Heart left ventricle (tissue), 16 donors: Measurements from ENCODE around the gene DCPS. TPM values are rescaled to one million over a fixed set of nuclear protein-coding genes. Genes with fewer than 3 reads are reported as not detected.
A peak's percentile ranks its signal among the peaks of the same experiment; 100 is the strongest.
"Not testable (repeated sequence)": the region's sequence is repeated elsewhere in the genome, so short reads cannot be mapped to it uniquely, and the experiment has no call there.

Experiments
- ATAC-seq, 4 donors: fragments of 200-7000 bp; cut with Tn5 transposase; one replicate each; pipeline ENCODE4 v1.9.1; 2020 to 2022; ENCODE audit warnings: moderate library complexity in 4 of 4, mild to moderate bottlenecking in 3 of 4, moderate number of reproducible peaks in 1 of 4
- DNase-seq, 5 donors: peaks; one replicate each; pipeline ENCODE4 v3.0.0-alpha.2; 2020
- H3K27ac ChIP-seq, 12 donors: fragments of 200-600 bp; sonication (generic) in 4 of 12; one replicate each; pipeline versions ENCODE4 v1.5.0 to v1.8.0; 2016 to 2022; ENCODE audit warnings: mild to moderate bottlenecking in 2 of 12
- H3K27me3 ChIP-seq, 9 donors: fragments of 200-600 bp; sonication (generic) in 2 of 9; one replicate each; pipeline versions ENCODE4 v1.5.1 to v1.8.0; 2016 to 2022; ENCODE audit warnings: mild to moderate bottlenecking in 3 of 9
- H3K36me3 ChIP-seq, 9 donors: fragments of 200-600 bp; sonication (generic) in 2 of 9; one replicate each; pipeline versions ENCODE4 v1.5.0 to v1.8.0; 2018 to 2022; ENCODE audit warnings: mild to moderate bottlenecking in 2 of 9
- H3K4me1 ChIP-seq, 12 donors: fragments of 200-600 bp; sonication (generic) in 4 of 12; one replicate each; pipeline versions ENCODE4 v1.5.0 to v1.8.0; 2016 to 2022; ENCODE audit warnings: mild to moderate bottlenecking in 3 of 12
- H3K4me3 ChIP-seq, 12 donors: fragments of 200-600 bp; sonication (generic) in 4 of 12; one replicate each; pipeline versions ENCODE4 v1.5.0 to v1.8.0; 2017 to 2022; ENCODE audit warnings: mild to moderate bottlenecking in 9 of 12, moderate library complexity in 4 of 12
- H3K9me3 ChIP-seq, 12 donors: fragments of 200-600 bp; sonication (generic) in 4 of 12; one replicate each; pipeline versions ENCODE4 v1.5.0 to v1.8.0; 2016 to 2022; ENCODE audit warnings: mild to moderate bottlenecking in 1 of 12
- CTCF ChIP-seq, 12 donors: fragments of 200-600 bp; sonication (generic) in 4 of 12; IDR thresholded peaks; one replicate each; pipeline versions ENCODE4 v1.5.0 to v1.8.0; 2018 to 2022; ENCODE audit warnings: antibody characterized with exemption in 12 of 12, mild to moderate bottlenecking in 5 of 12
- POLR2A ChIP-seq, 2 donors: fragments of 450-650 bp; IDR thresholded peaks; one replicate each; pipeline ENCODE4 v1.6.1; 2017; ENCODE audit warnings: antibody characterized with exemption in 2 of 2, mild to moderate bottlenecking in 2 of 2, moderate library complexity in 2 of 2
- WGBS, 4 donors: extraction: QIAGEN DNeasy Blood & Tissue Kit in 2 of 4; methylation state at CpG; one replicate each; pipeline versions ENCODE4 v1.1.5 to v1.1.7; 2013 to 2018; 5-methylcytosine and 5-hydroxymethylcytosine counted together
- intact Hi-C, 10 donors: fragments of 100-400 bp; cut with DNase I; formaldehyde crosslinking; loops; one replicate each; pipeline versions ENCODE4 v1.11.1 to v1.14.2; 2022
- polyA plus RNA-seq, 2 donors: library from polyadenylated mRNA; stranded (reverse); fragments of 200-250 nt; gene quantifications; one replicate each; pipeline ENCODE4 v1.2.3, GENCODE V29; 2013
- total RNA-seq, 9 donors: library from RNA; depleted of rRNA in 2 of 9; stranded (reverse); fragments of >200 nt in 2 of 9; fragmentation: NEBNext Ultra II Directional in 3 of 9; extraction: Animal tissue kit (Norgen Biotek cat#: 25700) in 3 of 9; gene quantifications; one replicate each; pipeline versions ENCODE4 v1.1.0 to v1.2.4, GENCODE V29; 2016 to 2023
- donor health status: ischemic (EF 13 %, LVEDD 7.1; RV severe dilation, severe dysfunction).
- donor health status: healthy with polysubstance abuse.
- donor health status: DM: no; HTN: yes; CAD: no.
- donor health status: DM: no; HTN: no; CAD: no.
- donor health status: ischemic (EF 25% LVEDD 6.9; RV normal size, moderate dysfunction).
- donor health status: ischemic (EF 25% LVEDD 5.7; RV mildly dilated, moderate dysfunction).
- donor health status: healthy.
- donor health status: DM: yes; HTN: yes; CAD: no.
- donor health status: ischemic (EF 35%, LVEDD 5.7; RV mildly dilated, moderate dysfunction).
- donor health status: nonischemic (EF 11% LVEDD 7.7; RV severe dilation, severe dysfunction).
- donor health status: DM: yes; HTN: yes; CAD: no.
- donor health status: PGD.
- donor health status: ischemic (EF 29% LVEDD 5.4; RV normal size, mild dysfunction).
- donor health status: nonischemic (EF 23%, LVEDD 6.1; RV moderate dilation, normal function).

DCPS gene
- total and polyA plus RNA-seq, 11 donors: 7.7 to 18.9 (median 11.1) TPM

GRCh38 chr11:126370016-126370415, 66.2 kb downstream of the DCPS start:
- Histone ChIP-seq H3K4me1 (peaks cover 0 to 73% (median 25%) of the 10 kb centered on the region in 12 donors), H3K27me3 (no peaks in the 10 kb centered on the region), H3K9me3 (no peaks in the 10 kb centered on the region), H3K36me3 (no peaks in the 10 kb centered on the region), H3K4me3 (no peak overlapping the region), H3K27ac (no peak overlapping the region)
- WGBS, 4 donors: 59 to 69% (median 64%) methylated on average over 3 of the region's 3 CpGs
- TF ChIP-seq CTCF (IDR thresholded peaks at IDR 0.05): no peak
- TF ChIP-seq POLR2A (IDR thresholded peaks at IDR 0.05): no peak
- intact Hi-C loops: no loop called here
- DNase-seq (no peak), ATAC-seq (no peak)

- Histone ChIP-seq H3K9me3 (no peaks in the 10 kb centered on the region), H3K27me3 (no peaks in the 10 kb centered on the region), H3K36me3 (no peaks in the 10 kb centered on the region), H3K27ac (peak overlapping the region in 2 of 12 donors; percentile 8 to 12), H3K4me1 (peaks cover 0 to 73% (median 24%) of the 10 kb centered on the region in 12 donors), H3K4me3 (no peak overlapping the region)
- no peak for TF ChIP-seq CTCF (IDR thresholded peaks at IDR 0.05)
- TF ChIP-seq POLR2A (IDR thresholded peaks at IDR 0.05): no peak
- intact Hi-C loops: no loop called here
- WGBS, 4 donors: 61 to 73% (median 66%) methylated on average over 7 of the region's 7 CpGs
- ATAC-seq: no peak
- no peak for DNase-seq
Measured at GRCh38 chr11:126371595-126371994, 67.7 kb downstream of the DCPS start.

- H3K4me3 ChIP-seq: not testable (repeated sequence)
Measured at GRCh38 chr11:126373389-126374066, 69.7 kb downstream of the DCPS start.

GRCh38 chr11:126374562-126375300, 70.9 kb downstream of the DCPS start:
- H3K27me3 ChIP-seq, intact Hi-C loops, H3K36me3 ChIP-seq, H3K4me3 ChIP-seq, H3K9me3 ChIP-seq, DNase-seq: not testable (repeated sequence)
- 74 to 84% (median 79%) methylated on average over 18 to 21 of the region's 28 CpGs for WGBS, 4 donors
- Histone ChIP-seq H3K4me1 (peaks cover 0 to 64% (median 31%) of the 10 kb centered on the region in 12 donors), H3K27ac (peak overlapping the region in 7 of 12 donors; percentile 20 to 69 (median 51))
- peak; percentile 34 to 66 (median 63) for ATAC-seq

More at GRCh38 chr11:126373389-126374066, 69.7 kb downstream of the DCPS start:
- WGBS, 4 donors: 33 to 60% (median 42%) methylated on average over 8 to 12 of the region's 12 CpGs
- H3K36me3 ChIP-seq, DNase-seq, intact Hi-C loops, H3K27me3 ChIP-seq, H3K9me3 ChIP-seq: not testable (repeated sequence)
- peak overlapping the region in 9 of 12 donors; percentile 15 to 69 (median 51) for H3K27ac ChIP-seq
- peaks cover 0 to 60% (median 21%) of the 10 kb centered on the region in 12 donors for H3K4me1 ChIP-seq
- peak; percentile 87 to 93 (median 90) for ATAC-seq

GRCh38 chr11:126375726-126376125, 71.9 kb downstream of the DCPS start:
- peaks cover 0 to under 1% (median 0%) of the 10 kb centered on the region in 9 donors for H3K36me3 ChIP-seq
- peak overlapping the region in 2 of 12 donors; percentile 0 to 33 for H3K27ac ChIP-seq
- no peaks in the 10 kb centered on the region for H3K9me3 ChIP-seq
- peaks cover 0 to 74% (median 28%) of the 10 kb centered on the region in 12 donors for H3K4me1 ChIP-seq
- no peak overlapping the region for H3K4me3 ChIP-seq
- no peaks in the 10 kb centered on the region for H3K27me3 ChIP-seq
- TF ChIP-seq CTCF (IDR thresholded peaks at IDR 0.05) (no peak), POLR2A (IDR thresholded peaks at IDR 0.05) (no peak)
- intact Hi-C loops: no loop called here
- 68 to 74% (median 71%) methylated on average over 7 of the region's 7 CpGs for WGBS, 4 donors
- DNase-seq: no peak
- ATAC-seq: no peak
